ENCODE results near the gene ZKSCAN5. TPM values are rescaled to one million over a fixed set of nuclear protein-coding genes. Genes with fewer than 3 reads are reported as not detected.

The ZKSCAN5 gene
- total RNA-seq, 2 experiments from 2014 or later = 7.6 to 7.9 TPM

DNA sequence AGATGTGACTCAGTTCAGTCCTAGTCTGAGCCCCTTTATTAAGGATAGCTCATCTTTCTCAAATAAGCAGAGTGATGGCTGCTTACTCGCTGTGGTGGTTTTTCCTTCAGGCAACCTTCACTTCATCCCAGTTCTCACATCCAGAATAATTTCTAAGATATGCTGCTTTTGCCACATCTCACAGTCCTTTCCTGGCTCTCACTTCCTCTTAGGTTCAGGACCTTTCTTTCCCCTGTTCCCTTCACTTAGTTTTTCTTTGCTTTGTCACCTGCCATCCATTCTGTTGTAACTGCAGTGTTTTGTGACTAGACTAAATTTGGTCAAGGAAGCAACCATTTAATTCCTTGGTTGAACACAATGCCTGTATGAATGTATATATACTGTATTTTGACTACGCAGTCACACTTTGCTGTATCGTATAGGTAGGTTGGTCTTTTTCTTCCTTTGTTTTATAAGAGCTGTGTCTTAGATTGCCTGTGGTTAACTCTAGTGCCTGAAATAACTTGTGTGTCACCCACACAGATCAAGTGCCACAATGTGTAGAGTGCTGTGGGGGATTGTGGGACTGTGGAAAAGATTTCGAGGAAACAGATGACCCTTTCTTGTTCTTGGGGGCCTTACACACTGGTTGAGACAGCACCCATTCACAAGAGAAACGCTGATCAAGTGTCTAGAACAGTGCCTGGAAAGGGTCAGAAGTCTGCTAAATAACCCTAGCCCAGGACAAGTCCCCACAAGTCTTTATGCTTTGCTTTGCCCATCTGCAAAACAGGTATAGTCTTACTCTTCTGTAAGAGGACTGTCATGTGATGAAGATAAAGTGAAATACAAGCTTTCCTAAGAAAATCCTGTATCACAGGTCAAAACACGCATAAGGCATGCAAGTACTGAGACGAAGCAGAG lies 56.6 kb downstream of the ZKSCAN5 start:
- Mint-ChIP-seq H3K9me3 (no peaks in the 10 kb centered on the region), H3K27ac (peak overlapping the region; percentile 85), H3K36me3 (ENCODE audit: low read depth) (peaks cover 61% of the 10 kb centered on the region), H3K4me1 (ENCODE audit: low read depth) (peaks cover 61% of the 10 kb centered on the region), H3K4me3 (peak overlapping the region; percentile 99), H3K27me3 (no peaks in the 10 kb centered on the region)
- intact Hi-C loops (cut with micrococcal nuclease) = no loop called here
- ATAC-seq = no peak
- ChIA-PET POLR2A (interaction anchor here (1.0 to 1.4 kb wide), 2 partner anchors 61 to 63 kb away, joined by 3 to 5 read pairs; partner anchors contain the start of gene ZNF394), CTCF (no interaction called here)
- DNase-seq = no peak
- TF ChIP-seq, protein P1, sequence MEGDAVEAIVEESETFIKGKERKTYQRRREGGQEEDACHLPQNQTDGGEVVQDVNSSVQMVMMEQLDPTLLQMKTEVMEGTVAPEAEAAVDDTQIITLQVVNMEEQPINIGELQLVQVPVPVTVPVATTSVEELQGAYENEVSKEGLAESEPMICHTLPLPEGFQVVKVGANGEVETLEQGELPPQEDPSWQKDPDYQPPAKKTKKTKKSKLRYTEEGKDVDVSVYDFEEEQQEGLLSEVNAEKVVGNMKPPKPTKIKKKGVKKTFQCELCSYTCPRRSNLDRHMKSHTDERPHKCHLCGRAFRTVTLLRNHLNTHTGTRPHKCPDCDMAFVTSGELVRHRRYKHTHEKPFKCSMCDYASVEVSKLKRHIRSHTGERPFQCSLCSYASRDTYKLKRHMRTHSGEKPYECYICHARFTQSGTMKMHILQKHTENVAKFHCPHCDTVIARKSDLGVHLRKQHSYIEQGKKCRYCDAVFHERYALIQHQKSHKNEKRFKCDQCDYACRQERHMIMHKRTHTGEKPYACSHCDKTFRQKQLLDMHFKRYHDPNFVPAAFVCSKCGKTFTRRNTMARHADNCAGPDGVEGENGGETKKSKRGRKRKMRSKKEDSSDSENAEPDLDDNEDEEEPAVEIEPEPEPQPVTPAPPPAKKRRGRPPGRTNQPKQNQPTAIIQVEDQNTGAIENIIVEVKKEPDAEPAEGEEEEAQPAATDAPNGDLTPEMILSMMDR (IDR thresholded peaks at IDR 0.05) = no peak

DNA sequence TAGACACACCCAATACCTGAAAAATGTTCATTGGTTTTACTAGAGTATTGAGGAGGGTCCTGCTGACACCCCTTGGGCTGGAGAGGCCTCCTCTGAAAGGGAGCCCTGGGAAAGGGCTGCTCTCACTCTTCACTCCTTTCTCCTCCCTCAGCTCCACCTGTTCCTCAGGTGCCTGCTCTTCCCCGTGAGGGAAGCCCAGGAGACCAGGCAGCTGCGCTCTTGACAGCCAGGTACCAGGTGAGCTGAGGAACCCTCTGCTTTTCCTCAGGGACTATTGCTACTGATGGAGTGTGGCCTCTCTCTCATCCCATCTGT lies 57.2 kb downstream of the ZKSCAN5 start:
- ChIA-PET CTCF (no interaction called here), POLR2A (interaction anchor here (1.4 kb wide), 1 partner anchor 63 kb away, joined by 5 read pairs; no protein-coding TSS in a partner anchor)
- TF ChIP-seq, protein P1 (IDR thresholded peaks at IDR 0.05) = no peak
- Mint-ChIP-seq H3K36me3 (ENCODE audit: low read depth) (peaks cover 62% of the 10 kb centered on the region), H3K27me3 (no peaks in the 10 kb centered on the region), H3K4me3 (no peak overlapping the region), H3K4me1 (ENCODE audit: low read depth) (peaks cover 59% of the 10 kb centered on the region), H3K27ac (peak overlapping the region; percentile 85), H3K9me3 (no peaks in the 10 kb centered on the region)
- DNase-seq = no peak
- intact Hi-C loops (cut with micrococcal nuclease) = no loop called here
- ATAC-seq = no peak

DNA sequence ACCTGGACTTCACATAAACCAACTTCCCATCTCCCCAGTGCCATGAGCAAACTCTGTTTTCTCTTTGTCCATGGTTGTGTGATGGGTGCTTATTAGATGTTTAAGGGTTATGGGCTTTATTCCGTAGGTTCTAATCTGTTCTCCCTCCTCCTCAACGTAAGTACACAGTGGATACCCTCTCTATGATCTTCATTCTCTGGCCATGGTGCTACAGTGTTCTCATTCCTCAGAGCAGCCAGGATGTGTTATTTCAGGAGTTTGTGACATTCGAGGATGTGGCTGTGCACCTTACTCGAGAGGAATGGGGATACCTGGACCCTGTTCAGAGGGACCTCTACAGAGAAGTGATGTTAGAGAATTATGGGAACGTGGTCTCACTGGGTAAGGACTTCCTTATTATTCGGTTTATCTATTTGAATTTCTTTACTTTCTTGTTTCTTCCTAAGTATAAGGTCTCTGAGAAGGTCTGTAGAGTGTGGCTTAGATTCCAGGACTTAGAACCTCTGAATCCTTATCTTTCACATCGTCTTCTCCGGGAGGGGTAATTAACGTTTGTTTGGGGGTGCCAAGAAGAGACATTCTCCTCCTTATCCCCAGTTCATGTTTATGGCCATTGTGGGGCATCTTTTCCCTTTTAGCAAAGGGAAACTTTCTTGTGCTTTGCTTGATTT lies 57.8 kb downstream of the ZKSCAN5 start:
- POLR2A ChIA-PET = interaction anchor here (1.4 kb wide), 1 partner anchor 62 kb away, joined by 5 read pairs; no protein-coding TSS in a partner anchor
- DNase-seq (no peak), ATAC-seq (no peak)
- CTCF ChIA-PET = no interaction called here
- Mint-ChIP-seq H3K27ac (peak overlapping the region; percentile 85), H3K4me3 (no peak overlapping the region), H3K4me1 (ENCODE audit: low read depth) (peaks cover 54% of the 10 kb centered on the region), H3K36me3 (ENCODE audit: low read depth) (peaks cover 57% of the 10 kb centered on the region), H3K27me3 (no peaks in the 10 kb centered on the region), H3K9me3 (no peaks in the 10 kb centered on the region)
- TF ChIP-seq, protein P1 (IDR thresholded peaks at IDR 0.05) = no peak
- intact Hi-C loops (cut with micrococcal nuclease) = no loop called here

DNA sequence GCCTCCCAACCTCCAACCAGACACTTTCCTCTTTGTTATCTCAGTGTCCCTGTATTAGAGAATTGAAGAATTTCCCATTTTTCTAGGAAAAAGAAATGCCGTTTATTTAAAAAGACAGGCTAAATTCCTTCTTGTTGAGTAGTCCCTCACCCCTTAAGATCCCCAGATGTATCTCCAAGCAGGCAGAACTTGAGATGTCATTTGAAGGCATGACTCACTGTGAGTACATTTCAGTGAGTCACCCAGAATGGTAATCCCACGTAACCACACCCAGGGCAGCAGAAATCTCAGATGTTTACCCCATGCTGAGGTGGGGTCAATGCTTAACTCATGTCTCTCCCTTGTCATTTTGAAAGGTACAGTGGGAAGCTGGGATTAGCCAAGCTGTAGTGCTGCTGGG lies 58.4 kb downstream of the ZKSCAN5 start:
- peak; percentile 53 for ATAC-seq
- intact Hi-C loops (cut with micrococcal nuclease) = no loop called here

More for the DNA sequence above, 58.4 kb downstream of the ZKSCAN5 start:
- ChIA-PET CTCF (no interaction called here), POLR2A (no interaction called here)
- TF ChIP-seq, protein P1 (IDR thresholded peaks at IDR 0.05) = no peak
- DNase-seq = peak; percentile 74
- Mint-ChIP-seq H3K4me1 (ENCODE audit: low read depth) (peaks cover 50% of the 10 kb centered on the region), H3K4me3 (no peak overlapping the region), H3K9me3 (no peaks in the 10 kb centered on the region), H3K27ac (peak overlapping the region; percentile 85), H3K36me3 (ENCODE audit: low read depth) (peaks cover 54% of the 10 kb centered on the region), H3K27me3 (no peaks in the 10 kb centered on the region)
